IMR-90 (cell line): Measurements from ENCODE around the gene FCGR2B. TPM values are rescaled to one million over a fixed set of nuclear protein-coding genes. Genes with fewer than 3 reads are reported as not detected.
"Not testable (repeated sequence)": the region's sequence is repeated elsewhere in the genome, so short reads cannot be mapped to it uniquely, and the experiment has no call there.

Source experiments
- ATAC-seq: fragments of 200-7000 bp; cut with Tn5 transposase; 2 replicates; pipeline ENCODE4 v1.9.1; 2020; ENCODE audit warnings: low read depth, mild to moderate bottlenecking, moderate library complexity
- BruUV-seq: library from RNA; stranded (reverse); fragments of 400-500 nt; replicated peaks from 2 replicates; lab custom pipeline; 2021; lab: Mats Ljungman, UMichigan
- CTCF ChIA-PET: fragments of 300-600 bp; formaldehyde crosslinking; extraction: SDS; loops from one replicate; lab custom pipeline; 2021; ENCODE audit warnings: antibody characterized with exemption; lab: Yijun Ruan, JAX
- POLR2A ChIA-PET: fragments of 300-600 bp; sonication (Branson Sonifier 250); formaldehyde crosslinking; loops from one replicate; lab custom pipeline; 2022; ENCODE audit warnings: antibody characterized with exemption; ENCODE audit not compliant: unreplicated experiment; lab: Charles Lee
- DNase-seq: peaks from one replicate; pipeline ENCODE4 v3.0.0; 2013
- H2AFZ ChIP-seq: replicated peaks from 2 replicates; pipeline ENCODE3; 2013; ENCODE audit warnings: low read length, mild to moderate bottlenecking; ENCODE audit not compliant: poor library complexity
- H2AK5ac ChIP-seq: 2 replicates; pipeline ENCODE4 v1.6.1; 2013; ENCODE audit warnings: low read depth, low read length, inconsistent platforms
- H2AK9ac ChIP-seq: replicated peaks from 2 replicates; pipeline ENCODE3; 2013; ENCODE audit warnings: mild to moderate bottlenecking, low read depth, low read length, moderate library complexity; ENCODE audit not compliant: poor library complexity
- H2BK120ac ChIP-seq: 2 replicates; pipeline ENCODE4 v1.6.1; 2013; ENCODE audit warnings: low read depth, low read length, inconsistent platforms
- H2BK15ac ChIP-seq: 3 replicates; pipeline ENCODE4 v1.6.1; 2013; ENCODE audit warnings: low read depth, low read length, inconsistent platforms
- H2BK20ac ChIP-seq: 2 replicates; pipeline ENCODE4 v1.6.1; 2013; ENCODE audit warnings: low read depth, mild to moderate bottlenecking, inconsistent platforms, low read length, moderate library complexity
- H2BK5ac ChIP-seq: 2 replicates; pipeline ENCODE4 v1.6.1; 2013; ENCODE audit warnings: mild to moderate bottlenecking, low read depth, low read length, inconsistent platforms; ENCODE audit not compliant: poor library complexity, severe bottlenecking
- H3K14ac ChIP-seq: replicated peaks from 2 replicates; pipeline ENCODE4 v1.6.1; 2013; ENCODE audit warnings: low read depth, low read length, inconsistent platforms
- H3K18ac ChIP-seq: 2 replicates; pipeline ENCODE4 v1.6.1; 2013; ENCODE audit warnings: low read depth, low read length, control low read depth
- H3K23ac ChIP-seq: 2 replicates; pipeline ENCODE4 v1.6.1; 2013; ENCODE audit warnings: low read depth, low read length, inconsistent platforms
- H3K27ac ChIP-seq: 2 replicates; pipeline ENCODE4 v1.5.1; 2013; ENCODE audit warnings: mild to moderate bottlenecking, control low read depth, low read length; ENCODE audit not compliant: insufficient read depth
- H3K27me3 ChIP-seq: 2 replicates; pipeline ENCODE4 v1.6.1; 2013; ENCODE audit warnings: low read length; ENCODE audit not compliant: control insufficient read depth, insufficient read depth
- H3K36me3 ChIP-seq: 2 replicates; pipeline ENCODE4 v1.6.1; 2013; ENCODE audit warnings: low read length, mixed read lengths; ENCODE audit not compliant: control insufficient read depth, insufficient read depth
- H3K4ac ChIP-seq: 2 replicates; pipeline ENCODE4 v1.6.1; 2013; ENCODE audit warnings: low read depth, low read length, inconsistent platforms
- H3K4me1 ChIP-seq: 2 replicates; pipeline ENCODE4 v1.6.1; 2013; ENCODE audit warnings: low read length, mixed read lengths; ENCODE audit not compliant: control insufficient read depth, insufficient read depth
- H3K4me2 ChIP-seq: 2 replicates; pipeline ENCODE4 v1.6.1; 2013; ENCODE audit warnings: low read depth, mild to moderate bottlenecking, control low read depth, low read length, moderate library complexity
- H3K4me3 ChIP-seq: 2 replicates; pipeline ENCODE4 v1.5.1; 2013; ENCODE audit warnings: low read depth, mild to moderate bottlenecking, control low read depth, low read length, moderate library complexity; ENCODE audit not compliant: insufficient read depth
- H3K56ac ChIP-seq: 2 replicates; pipeline ENCODE4 v1.6.1; 2013; ENCODE audit warnings: low read length, inconsistent platforms; ENCODE audit not compliant: insufficient read depth; ENCODE audit errors: extremely low read depth
- H3K79me1 ChIP-seq, 2 experiments: 2 replicates each; pipeline ENCODE4 v1.6.1; 2013; ENCODE audit warnings: low read length in 2 of 2, inconsistent platforms in 1 of 2, low read depth in 1 of 2
- H3K9ac ChIP-seq: 2 replicates; pipeline ENCODE4 v1.6.1; 2013; ENCODE audit warnings: low read depth, low read length, control low read depth
- H3K9me1 ChIP-seq: 2 replicates; pipeline ENCODE4 v1.6.1; 2013; ENCODE audit warnings: low read length, inconsistent platforms; ENCODE audit not compliant: insufficient read depth
- H3K9me3 ChIP-seq: 2 replicates; pipeline ENCODE4 v1.6.1; 2013; ENCODE audit warnings: low read length; ENCODE audit not compliant: control insufficient read depth, insufficient read depth
- H4K20me1 ChIP-seq: 2 replicates; pipeline ENCODE4 v1.6.1; 2013; ENCODE audit warnings: low read length, inconsistent platforms; ENCODE audit not compliant: insufficient read depth
- H4K5ac ChIP-seq: 2 replicates; pipeline ENCODE4 v1.6.1; 2013; ENCODE audit warnings: mild to moderate bottlenecking, low read depth, low read length, control low read depth
- H4K8ac ChIP-seq, 2 experiments: 2 replicates each; pipeline ENCODE4 v1.6.1; 2013; ENCODE audit warnings: low read depth in 2 of 2, low read length in 2 of 2, control low read depth in 1 of 2, inconsistent platforms in 1 of 2
- H4K91ac ChIP-seq: 2 replicates; pipeline ENCODE4 v1.6.1; 2013; ENCODE audit warnings: low read depth, low read length, inconsistent platforms; ENCODE audit not compliant: insufficient read depth
- WGBS, 2 experiments: methylation state at CpG; one replicate each; pipeline versions ENCODE4 v1.1.5 to v1.1.7; 2013; ENCODE audit warnings: missing lambda C conversion rate in 2 of 2; ENCODE audit not compliant: insufficient read length in 1 of 2; ENCODE audit errors: extremely low coverage in 2 of 2; 5-methylcytosine and 5-hydroxymethylcytosine counted together
- dilution Hi-C: fragments of 300-500 bp; cut with HindIII; formaldehyde crosslinking; loops from one replicate; pipeline ENCODE4 v1.14.3; 2018; ENCODE audit warnings: low sequenced_read_pairs; ENCODE audit not compliant: unreplicated experiment
- in situ Hi-C: fragments of 300-500 bp; cut with MboI; formaldehyde crosslinking; loops from 3 replicates; pipeline ENCODE4 v1.14.3; 2019; ENCODE audit warnings: low sequenced_read_pairs, inconsistent platforms, mixed read lengths
- intact Hi-C: fragments of 100-400 bp; cut with micrococcal nuclease; formaldehyde crosslinking; loops from 2 replicates; pipeline ENCODE4 v1.10.0; 2022
- polyA plus RNA-seq, 3 experiments: library from polyadenylated mRNA; depleted of rRNA; stranded (reverse); fragments of >200 nt; gene quantifications; 2 replicates each; pipeline ENCODE4 v1.2.3, GENCODE V29; 2012; ENCODE audit warnings: low replicate concordance in 1 of 3
- total RNA-seq: library from RNA; depleted of rRNA; stranded (reverse); fragments of >200 nt; gene quantifications from 2 replicates; pipeline ENCODE4 v1.2.3, GENCODE V29; 2012

The FCGR2B gene
- total and polyA plus RNA-seq, 2 of the 4 experiments (the other 2 are of a cell fraction), result not detected

DNA sequence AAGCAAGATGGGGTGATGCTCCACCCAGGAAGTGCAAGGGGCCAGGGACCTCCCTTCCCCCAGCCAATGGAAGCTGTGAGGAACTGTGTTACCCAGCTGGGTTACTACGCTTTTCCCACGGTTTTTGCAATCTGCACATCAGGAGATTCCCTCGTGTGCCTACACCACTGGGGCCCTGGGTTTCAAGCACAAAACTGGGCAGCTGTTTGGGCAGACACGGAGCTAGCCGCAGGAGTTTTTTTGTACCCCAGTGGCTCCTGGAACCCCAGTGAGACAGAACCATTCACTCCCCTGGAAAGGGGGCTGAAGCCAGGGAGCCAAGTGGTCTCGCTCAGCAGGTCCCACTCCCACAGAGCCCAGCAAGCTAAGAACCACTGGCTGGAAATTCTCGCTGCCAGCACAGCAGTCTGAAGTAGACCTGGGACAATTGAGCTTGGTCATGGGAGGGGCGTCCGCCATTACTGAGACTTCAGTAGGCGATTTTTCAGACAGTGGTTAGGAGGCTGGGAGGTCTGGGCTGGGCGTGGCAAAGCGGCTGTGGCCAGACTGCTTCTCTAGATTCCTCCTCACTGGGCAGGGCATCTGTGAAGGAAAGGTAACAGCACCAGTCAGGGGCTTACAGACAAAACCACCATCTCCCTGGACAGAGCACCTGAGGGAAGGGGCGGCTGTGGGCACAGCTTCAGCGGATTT lies 30.2 kb downstream of the FCGR2B start:
- H3K36me3 ChIP-seq, H3K27ac ChIP-seq, H3K4me2 ChIP-seq, H2BK20ac ChIP-seq, in situ Hi-C loops, dilution Hi-C loops, H2BK5ac ChIP-seq, H3K9me1 ChIP-seq, CTCF ChIA-PET, H3K56ac ChIP-seq, H3K9ac ChIP-seq, BruUV-seq, H3K14ac ChIP-seq, H4K8ac ChIP-seq, H3K27me3 ChIP-seq, H3K23ac ChIP-seq, H3K79me1 ChIP-seq, H4K91ac ChIP-seq, DNase-seq, H3K4me3 ChIP-seq, H3K9me3 ChIP-seq, H3K4me1 ChIP-seq, H4K5ac ChIP-seq, H4K20me1 ChIP-seq, H2AFZ ChIP-seq, ATAC-seq, H2AK5ac ChIP-seq, H2AK9ac ChIP-seq, H2BK120ac ChIP-seq, H3K18ac ChIP-seq, intact Hi-C loops, H2BK15ac ChIP-seq, H3K4ac ChIP-seq: not testable (repeated sequence)
- WGBS, 2 experiments, result 100% methylated on average over 1 of the region's 14 CpGs; no CpG with 5 or more reads in 1 of the 2 experiments
- POLR2A ChIA-PET, result interaction anchor here (0.6 kb wide), 1 partner anchor 339 kb away, joined by 3 read pairs; no protein-coding TSS in a partner anchor

DNA sequence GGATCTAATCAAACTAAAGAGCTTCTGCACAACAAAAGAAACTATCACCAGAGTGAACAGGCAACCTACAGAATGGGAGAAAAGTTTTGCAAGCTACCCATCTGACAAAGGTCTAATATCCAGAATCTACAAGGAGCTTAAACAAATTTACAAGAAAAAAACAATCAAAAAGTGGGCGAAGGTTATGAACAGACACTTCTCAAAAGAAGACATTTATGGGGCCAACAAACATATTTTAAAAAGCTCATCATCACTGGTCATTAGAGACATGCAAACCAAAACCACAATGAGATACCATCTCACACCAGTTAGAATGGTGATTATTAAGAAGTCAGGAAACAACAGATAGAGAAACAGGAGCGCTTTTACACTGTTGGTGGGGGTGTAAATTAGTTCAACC lies 35.4 kb downstream of the FCGR2B start:
- in situ Hi-C loops, H4K8ac ChIP-seq, H3K18ac ChIP-seq, H3K23ac ChIP-seq, H3K9me3 ChIP-seq, dilution Hi-C loops, H2BK5ac ChIP-seq, H3K9me1 ChIP-seq, H3K56ac ChIP-seq, H3K4ac ChIP-seq, BruUV-seq, H3K27me3 ChIP-seq, H3K9ac ChIP-seq, ATAC-seq, H2BK15ac ChIP-seq, H3K36me3 ChIP-seq, H3K4me2 ChIP-seq, H3K14ac ChIP-seq, H3K27ac ChIP-seq, H4K20me1 ChIP-seq, H4K5ac ChIP-seq, H3K79me1 ChIP-seq, H3K4me3 ChIP-seq, H2BK120ac ChIP-seq, CTCF ChIA-PET, H2AFZ ChIP-seq, H2AK9ac ChIP-seq, H3K4me1 ChIP-seq, POLR2A ChIA-PET, H2AK5ac ChIP-seq, DNase-seq, intact Hi-C loops, H2BK20ac ChIP-seq, H4K91ac ChIP-seq: not testable (repeated sequence)
- WGBS, 2 experiments, result no CpG with 5 or more reads among the region's 2 CpGs
